GM23248 (cell line): ENCODE measurements around the gene PAK2.

Source experiments
- EZH2 ChIP-seq: fragments of 200-600 bp; sonication (generic); IDR thresholded peaks from 2 replicates; pipeline ENCODE4 v1.6.1; 2018; ENCODE audit warnings: antibody characterized with exemption, mild to moderate bottlenecking; ENCODE audit not compliant: insufficient read depth, poor library complexity, severe bottlenecking
- EZH2phosphoT487 ChIP-seq: fragments of 200-600 bp; sonication (generic); IDR thresholded peaks from 2 replicates; pipeline ENCODE4 v1.6.1; 2018; ENCODE audit warnings: antibody characterized with exemption, moderate library complexity, mild to moderate bottlenecking, low read depth; ENCODE audit not compliant: insufficient read depth

- no peak for TF ChIP-seq EZH2phosphoT487
- TF ChIP-seq EZH2, result no peak
Measured at GRCh38 chr3:196695849-196696226, 43.8 kb upstream of the PAK2 start.
